ENCODE data around the gene GTSE1.

GTSE1 gene

GRCh38 chr22:46371623-46372226 lies 75.1 kb downstream of the GTSE1 start:
- no peak for DNase-seq (ENCODE audit: low spot score)
- in situ Hi-C loops (cut with MboI; ENCODE audit: low pct_unique_long_range_greater_than_20kb, low sequenced_read_pairs, unreplicated experiment) = no loop called here
- no peak for TF ChIP-seq CTCF (IDR thresholded peaks at IDR 0.05; ENCODE audit: extremely low read depth, insufficient read depth, missing control alignments)

- in situ Hi-C loops (cut with MboI; ENCODE audit: low pct_unique_long_range_greater_than_20kb, low sequenced_read_pairs, unreplicated experiment) = no loop called here
- DNase-seq (ENCODE audit: low spot score) = no peak
- no peak for TF ChIP-seq CTCF (IDR thresholded peaks at IDR 0.05; ENCODE audit: extremely low read depth, insufficient read depth, missing control alignments)
Measured at GRCh38 chr22:46372686-46373085, 76.0 kb downstream of the GTSE1 start.

GRCh38 chr22:46373159-46373558 lies 76.5 kb downstream of the GTSE1 start:
- in situ Hi-C loops (cut with MboI; ENCODE audit: low pct_unique_long_range_greater_than_20kb, low sequenced_read_pairs, unreplicated experiment) = no loop called here
- no peak for TF ChIP-seq CTCF (IDR thresholded peaks at IDR 0.05; ENCODE audit: extremely low read depth, insufficient read depth, missing control alignments)
- no peak for DNase-seq (ENCODE audit: low spot score)

GRCh38 chr22:46373921-46374662 lies 77.4 kb downstream of the GTSE1 start:
- no peak for DNase-seq (ENCODE audit: low spot score)
- no peak for TF ChIP-seq CTCF (IDR thresholded peaks at IDR 0.05; ENCODE audit: extremely low read depth, insufficient read depth, missing control alignments)
- in situ Hi-C loops (cut with MboI; ENCODE audit: low pct_unique_long_range_greater_than_20kb, low sequenced_read_pairs, unreplicated experiment) = no loop called here

GRCh38 chr22:46374663-46375474 lies 78.2 kb downstream of the GTSE1 start:
- in situ Hi-C loops (cut with MboI; ENCODE audit: low pct_unique_long_range_greater_than_20kb, low sequenced_read_pairs, unreplicated experiment) = no loop called here
- no peak for DNase-seq (ENCODE audit: low spot score)
- TF ChIP-seq CTCF (IDR thresholded peaks at IDR 0.05; ENCODE audit: extremely low read depth, insufficient read depth, missing control alignments) = no peak

GRCh38 chr22:46376111-46376510 lies 79.4 kb downstream of the GTSE1 start:
- TF ChIP-seq CTCF (IDR thresholded peaks at IDR 0.05; ENCODE audit: extremely low read depth, insufficient read depth, missing control alignments) = no peak
- no peak for DNase-seq (ENCODE audit: low spot score)
- in situ Hi-C loops (cut with MboI; ENCODE audit: low pct_unique_long_range_greater_than_20kb, low sequenced_read_pairs, unreplicated experiment) = no loop called here

Data from GM13977 (cell line).